Psoas muscle (tissue), 8 donors: ENCODE measurements around the gene ENO1. TPM values are rescaled to one million over a fixed set of nuclear protein-coding genes. Genes with fewer than 3 reads are reported as not detected.
"Not testable (repeated sequence)": the region's sequence is repeated elsewhere in the genome, so short reads cannot be mapped to it uniquely, and the experiment has no call there.

Source experiments
- ATAC-seq, 4 donors: fragments of 200-7000 bp; cut with Tn5 transposase; one replicate each; pipeline ENCODE4 v1.9.1; 2020; ENCODE audit warnings: moderate library complexity in 3 of 4, mild to moderate bottlenecking in 2 of 4
- DNase-seq, 2 donors: peaks; one replicate each; pipeline ENCODE4 v3.0.0-alpha.2; 2020
- H3K27ac ChIP-seq: fragments of 200-600 bp; one replicate; pipeline ENCODE4 v1.8.0; 2022
- H3K27me3 ChIP-seq, 3 donors: fragments of 200-600 bp in 1 of 3; one replicate each; pipeline versions ENCODE4 v1.6.1 to v1.8.0; 2013 to 2022; ENCODE audit warnings: low read length in 2 of 3, mild to moderate bottlenecking in 2 of 3, moderate library complexity in 1 of 3; ENCODE audit not compliant: insufficient read depth in 3 of 3
- H3K36me3 ChIP-seq, 2 donors: fragments of 200-600 bp in 1 of 2; one replicate each; pipeline versions ENCODE4 v1.6.1 to v1.8.0; 2013 to 2022; ENCODE audit warnings: low read depth in 1 of 2, mild to moderate bottlenecking in 1 of 2, moderate library complexity in 1 of 2; ENCODE audit not compliant: insufficient read depth in 1 of 2
- H3K4me1 ChIP-seq: fragments of 200-600 bp; one replicate; pipeline ENCODE4 v1.8.0; 2022
- H3K4me3 ChIP-seq: fragments of 200-600 bp; one replicate; pipeline ENCODE4 v1.8.0; 2022; ENCODE audit warnings: mild to moderate bottlenecking
- H3K9me3 ChIP-seq: fragments of 200-600 bp; one replicate; pipeline ENCODE4 v1.8.0; 2022
- WGBS, 3 donors: extraction: QIAGEN DNeasy Blood & Tissue Kit; methylation state at CpG; one replicate each; pipeline versions ENCODE4 v1.1.6 to v1.1.7; 2013; 5-methylcytosine and 5-hydroxymethylcytosine counted together
- intact Hi-C, 2 donors: fragments of 100-400 bp; cut with DNase I; formaldehyde crosslinking; loops; one replicate each; pipeline versions ENCODE4 v1.11.0 to v1.14.2; 2022
- polyA plus RNA-seq, 3 donors: library from polyadenylated mRNA; stranded (reverse); fragments of 200-250 nt; gene quantifications; one replicate each; pipeline ENCODE4 v1.2.3, GENCODE V29; 2013
- total RNA-seq, 4 donors: library from RNA; stranded (reverse); fragmentation: NEBNext Ultra II Directional in 2 of 4; extraction: Animal tissue kit (Norgen Biotek cat#: 25700) in 2 of 4; gene quantifications; one replicate each; pipeline versions ENCODE4 v1.2.1 to v1.2.4, GENCODE V29; 2021 to 2023
- TF ChIP-seq, protein P1 (sequence below): fragments of 200-600 bp; IDR thresholded peaks from one replicate; pipeline ENCODE4 v1.8.0; 2022; ENCODE audit warnings: antibody characterized with exemption
- donor health status: healthy with polysubstance abuse.
- donor health status: DM: no; HTN: no; CAD: no; lungs with moderate emphysema.
- donor health status: Bipolar disorder and iron deficiency.
- donor health status: healthy.
- donor health status: DM: yes; HTN: yes; CAD: no.
- donor health status: DM: no; HTN: no; CAD: no.
- donor health status: DM: no; HTN: no; CAD: no.
- donor health status: DM: yes; HTN: yes; CAD: no.

The ENO1 gene
- total and polyA plus RNA-seq, 7 donors = 83.8 to 489 (median 191) TPM

DNA sequence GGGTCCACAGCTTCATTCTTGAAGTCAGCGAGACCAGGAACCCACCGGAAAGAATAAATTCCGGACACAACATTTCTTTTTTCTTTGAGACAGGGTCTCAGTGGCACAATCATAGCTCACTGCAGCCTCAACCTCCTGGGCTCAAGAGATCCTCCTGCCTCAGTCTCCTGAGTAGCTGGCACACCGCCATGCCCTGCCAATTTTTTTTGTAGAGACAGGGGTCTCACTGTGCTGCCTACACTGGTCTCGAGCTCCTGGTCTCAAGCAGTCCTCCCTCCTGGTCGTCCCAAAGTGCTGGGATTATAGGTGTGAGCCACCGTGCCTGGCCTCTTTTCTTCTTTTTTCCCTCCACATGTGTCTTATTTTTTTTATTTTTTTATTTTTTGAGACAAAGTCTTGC lies 20.6 kb upstream of the ENO1 start:
- TF ChIP-seq, protein P1, sequence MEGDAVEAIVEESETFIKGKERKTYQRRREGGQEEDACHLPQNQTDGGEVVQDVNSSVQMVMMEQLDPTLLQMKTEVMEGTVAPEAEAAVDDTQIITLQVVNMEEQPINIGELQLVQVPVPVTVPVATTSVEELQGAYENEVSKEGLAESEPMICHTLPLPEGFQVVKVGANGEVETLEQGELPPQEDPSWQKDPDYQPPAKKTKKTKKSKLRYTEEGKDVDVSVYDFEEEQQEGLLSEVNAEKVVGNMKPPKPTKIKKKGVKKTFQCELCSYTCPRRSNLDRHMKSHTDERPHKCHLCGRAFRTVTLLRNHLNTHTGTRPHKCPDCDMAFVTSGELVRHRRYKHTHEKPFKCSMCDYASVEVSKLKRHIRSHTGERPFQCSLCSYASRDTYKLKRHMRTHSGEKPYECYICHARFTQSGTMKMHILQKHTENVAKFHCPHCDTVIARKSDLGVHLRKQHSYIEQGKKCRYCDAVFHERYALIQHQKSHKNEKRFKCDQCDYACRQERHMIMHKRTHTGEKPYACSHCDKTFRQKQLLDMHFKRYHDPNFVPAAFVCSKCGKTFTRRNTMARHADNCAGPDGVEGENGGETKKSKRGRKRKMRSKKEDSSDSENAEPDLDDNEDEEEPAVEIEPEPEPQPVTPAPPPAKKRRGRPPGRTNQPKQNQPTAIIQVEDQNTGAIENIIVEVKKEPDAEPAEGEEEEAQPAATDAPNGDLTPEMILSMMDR = no peak
- no peak overlapping the region for H3K27ac ChIP-seq
- intact Hi-C loops = no loop called here

GRCh38 chr1:8898418-8898817 lies 19.9 kb upstream of the ENO1 start:
- ATAC-seq, H3K27me3 ChIP-seq, intact Hi-C loops, H3K9me3 ChIP-seq, H3K27ac ChIP-seq, H3K36me3 ChIP-seq, DNase-seq, H3K4me1 ChIP-seq, H3K4me3 ChIP-seq: not testable (repeated sequence)
- WGBS, 3 donors = 84 to 93% (median 89%) methylated on average over 5 of the region's 5 CpGs

More for the DNA sequence above, 20.6 kb upstream of the ENO1 start:
- Histone ChIP-seq H3K4me3 (no peak overlapping the region), H3K27me3 (no peaks in the 10 kb centered on the region), H3K4me1 (peaks cover 4% of the 10 kb centered on the region), H3K9me3 (no peaks in the 10 kb centered on the region), H3K36me3 (no peaks in the 10 kb centered on the region)
- no peak for ATAC-seq
- no peak for DNase-seq
- 92 to 96% (median 93%) methylated on average over 7 of the region's 7 CpGs for WGBS, 3 donors

- H3K9me3 ChIP-seq, H3K4me1 ChIP-seq, H3K4me3 ChIP-seq, H3K27me3 ChIP-seq, H3K36me3 ChIP-seq, intact Hi-C loops, ATAC-seq, DNase-seq, H3K27ac ChIP-seq: not testable (repeated sequence)
- WGBS, 3 donors = 90 to 96% (median 95%) methylated on average over 4 of the region's 4 CpGs
Measured at GRCh38 chr1:8897505-8897904, 19.0 kb upstream of the ENO1 start.

DNA sequence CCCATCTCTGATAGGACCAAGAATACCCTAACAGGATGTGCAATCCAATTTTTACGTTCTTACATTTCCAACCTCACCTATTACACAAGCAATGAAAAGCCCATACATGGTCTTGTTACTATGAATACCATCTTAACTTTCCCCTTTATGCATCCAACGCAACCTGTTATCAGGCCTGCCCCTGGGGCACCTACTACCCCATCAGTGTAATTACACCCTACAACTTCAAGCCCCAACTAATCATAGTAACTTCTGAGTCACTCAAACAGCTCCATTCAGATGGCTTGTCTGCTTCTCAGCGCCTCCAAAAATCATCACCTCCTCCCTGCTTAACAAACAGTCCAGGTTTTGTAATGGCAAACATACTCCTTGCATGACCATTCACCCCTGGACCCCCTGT lies 18.3 kb upstream of the ENO1 start:
- H3K9me3 ChIP-seq, H3K4me3 ChIP-seq, ATAC-seq, H3K36me3 ChIP-seq, H3K27me3 ChIP-seq, H3K27ac ChIP-seq, DNase-seq, intact Hi-C loops, H3K4me1 ChIP-seq: not testable (repeated sequence)
- WGBS, 3 donors = 83 to 86% (median 84%) methylated on average over 3 of the region's 3 CpGs

DNA sequence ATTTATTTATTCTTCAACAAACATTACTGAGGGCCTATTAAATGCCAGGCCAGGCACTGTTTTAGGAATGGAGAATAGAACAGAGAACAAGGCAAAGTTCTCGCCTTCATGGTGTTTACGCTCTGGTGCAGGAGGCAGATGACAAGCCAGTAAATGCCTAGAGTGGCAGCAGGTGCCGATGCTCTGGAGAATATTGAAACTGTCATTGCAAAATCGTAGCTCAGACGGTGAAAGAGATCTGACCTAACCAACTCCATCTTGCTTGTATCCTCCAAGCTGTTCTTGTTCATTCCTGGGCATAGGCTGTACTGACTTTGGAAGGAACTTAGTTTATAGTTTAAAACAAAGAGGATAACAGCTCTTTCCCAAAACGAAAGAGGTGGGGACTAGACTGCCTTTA lies 13.5 kb upstream of the ENO1 start:
- H3K36me3 ChIP-seq = no peaks in the 10 kb centered on the region
- intact Hi-C loops = no loop called here
- H3K4me1 ChIP-seq = peaks cover 18% of the 10 kb centered on the region
- ATAC-seq (peak; percentile 41 to 65 (median 59)), DNase-seq (no peak)
- no peak overlapping the region for H3K4me3 ChIP-seq
- TF ChIP-seq, protein P1 = no peak
- no peaks in the 10 kb centered on the region for H3K9me3 ChIP-seq
- no peaks in the 10 kb centered on the region for H3K27me3 ChIP-seq
- peak overlapping the region; percentile 76 for H3K27ac ChIP-seq
- WGBS, 3 donors = 38 to 54% (median 41%) methylated on average over 6 of the region's 6 CpGs

GRCh38 chr1:8891401-8891800 lies 12.9 kb upstream of the ENO1 start:
- intact Hi-C loops = no loop called here
- TF ChIP-seq, protein P1 = no peak
- Histone ChIP-seq H3K27me3 (no peaks in the 10 kb centered on the region), H3K4me1 (peaks cover 18% of the 10 kb centered on the region), H3K36me3 (no peaks in the 10 kb centered on the region), H3K9me3 (no peaks in the 10 kb centered on the region), H3K4me3 (no peak overlapping the region), H3K27ac (peak overlapping the region; percentile 76)
- 56 to 66% (median 59%) methylated on average over 3 of the region's 3 CpGs for WGBS, 3 donors
- ATAC-seq = no peak
- no peak for DNase-seq
